K562 (cell line): ENCODE measurements around the gene MYO9A.

ENCODE experiments used
- ELF4 ChIP-seq: fragments of 450-650 bp; formaldehyde crosslinking; IDR thresholded peaks from 2 replicates; pipeline ENCODE4 v1.4.0; 2022; ENCODE audit warnings: missing genetic modification characterization
- MAZ ChIP-seq, 2 experiments: fragments of 450-650 bp in 1 of 2; sonication (generic) in 1 of 2; formaldehyde crosslinking; IDR thresholded peaks in 1 of 2; conservative IDR thresholded peaks in 1 of 2; 2 replicates each; pipeline versions ENCODE4 v1.4.0 to v1.5.0; 2020; ENCODE audit warnings: mild to moderate bottlenecking in 1 of 2, missing genetic modification reagents in 1 of 2
- POLR2A ChIP-seq: fragments of 450-650 bp; conservative IDR thresholded peaks from 2 replicates; pipeline ENCODE4 v1.6.1; 2016
- TF ChIP-seq, protein P1 (sequence below), 3 experiments: IDR thresholded peaks in 2 of 3; conservative IDR thresholded peaks in 1 of 3; 2 replicates each; pipeline ENCODE4 v1.5.1; 2011 to 2012; ENCODE audit warnings: low read length in 3 of 3, mild to moderate bottlenecking in 3 of 3, control low read depth in 2 of 3, improper control_type of control experiment in 1 of 3, inconsistent platforms in 1 of 3, low read depth in 1 of 3, mixed read lengths in 1 of 3, moderate library complexity in 1 of 3; ENCODE audit not compliant: insufficient read depth in 2 of 3
- TF ChIP-seq, protein P2 (sequence below): fragments of 450-650 bp; IDR thresholded peaks from 2 replicates; pipeline ENCODE4 v1.6.1; 2016; ENCODE audit warnings: missing biosample characterization, missing genetic modification characterization
- TF ChIP-seq, protein P3 (sequence below): sonication (generic); formaldehyde crosslinking; IDR thresholded peaks from 2 replicates; pipeline ENCODE4 v1.8.1; 2023; ENCODE audit warnings: mild to moderate bottlenecking, missing genetic modification reagents
- TF ChIP-seq, protein P4 (sequence below): fragments of 250-450 bp; sonication (Bioruptor Pico); IDR thresholded peaks from 2 replicates; pipeline ENCODE4 v1.5.1; 2021; ENCODE audit warnings: mild to moderate bottlenecking
- TF ChIP-seq, protein P5 (sequence below): IDR thresholded peaks from 2 replicates; pipeline ENCODE4 v1.6.1; 2016; ENCODE audit warnings: missing genetic modification characterization, missing compliant biosample characterization
- TF ChIP-seq, protein P6 (sequence below): fragments of 450-650 bp; conservative IDR thresholded peaks from 2 replicates; pipeline ENCODE4 v1.6.1; 2016; ENCODE audit warnings: missing genetic modification characterization, low read depth, mild to moderate bottlenecking, control low read depth, missing compliant biosample characterization

DNA sequence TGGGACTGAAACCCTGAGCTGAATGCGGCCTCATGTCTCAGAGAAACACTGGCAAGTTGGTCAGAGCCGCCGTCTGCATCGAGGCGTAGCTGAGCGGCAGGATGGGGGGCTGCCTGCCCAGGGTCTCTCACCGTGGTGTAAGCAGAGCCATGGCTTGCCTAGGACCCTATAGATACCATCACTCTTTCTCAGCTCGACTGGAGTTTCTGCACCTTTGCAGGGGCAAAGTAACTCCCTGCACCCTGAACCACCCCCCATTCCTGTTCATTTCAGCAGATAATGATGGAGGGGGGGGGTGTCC is 336.0 kb downstream of the MYO9A start:
- TF ChIP-seq, protein P1, sequence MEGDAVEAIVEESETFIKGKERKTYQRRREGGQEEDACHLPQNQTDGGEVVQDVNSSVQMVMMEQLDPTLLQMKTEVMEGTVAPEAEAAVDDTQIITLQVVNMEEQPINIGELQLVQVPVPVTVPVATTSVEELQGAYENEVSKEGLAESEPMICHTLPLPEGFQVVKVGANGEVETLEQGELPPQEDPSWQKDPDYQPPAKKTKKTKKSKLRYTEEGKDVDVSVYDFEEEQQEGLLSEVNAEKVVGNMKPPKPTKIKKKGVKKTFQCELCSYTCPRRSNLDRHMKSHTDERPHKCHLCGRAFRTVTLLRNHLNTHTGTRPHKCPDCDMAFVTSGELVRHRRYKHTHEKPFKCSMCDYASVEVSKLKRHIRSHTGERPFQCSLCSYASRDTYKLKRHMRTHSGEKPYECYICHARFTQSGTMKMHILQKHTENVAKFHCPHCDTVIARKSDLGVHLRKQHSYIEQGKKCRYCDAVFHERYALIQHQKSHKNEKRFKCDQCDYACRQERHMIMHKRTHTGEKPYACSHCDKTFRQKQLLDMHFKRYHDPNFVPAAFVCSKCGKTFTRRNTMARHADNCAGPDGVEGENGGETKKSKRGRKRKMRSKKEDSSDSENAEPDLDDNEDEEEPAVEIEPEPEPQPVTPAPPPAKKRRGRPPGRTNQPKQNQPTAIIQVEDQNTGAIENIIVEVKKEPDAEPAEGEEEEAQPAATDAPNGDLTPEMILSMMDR (IDR thresholded peaks at IDR 0.05 in 2 of 3, conservative IDR thresholded peaks at IDR 0.05 in 1 of 3; ENCODE audit: insufficient read depth in 2 of 3, low read depth in 1 of 3, low read length in 3 of 3): no peak
- TF ChIP-seq, protein P2, sequence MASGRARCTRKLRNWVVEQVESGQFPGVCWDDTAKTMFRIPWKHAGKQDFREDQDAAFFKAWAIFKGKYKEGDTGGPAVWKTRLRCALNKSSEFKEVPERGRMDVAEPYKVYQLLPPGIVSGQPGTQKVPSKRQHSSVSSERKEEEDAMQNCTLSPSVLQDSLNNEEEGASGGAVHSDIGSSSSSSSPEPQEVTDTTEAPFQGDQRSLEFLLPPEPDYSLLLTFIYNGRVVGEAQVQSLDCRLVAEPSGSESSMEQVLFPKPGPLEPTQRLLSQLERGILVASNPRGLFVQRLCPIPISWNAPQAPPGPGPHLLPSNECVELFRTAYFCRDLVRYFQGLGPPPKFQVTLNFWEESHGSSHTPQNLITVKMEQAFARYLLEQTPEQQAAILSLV: no peak
- TF ChIP-seq, protein P3, sequence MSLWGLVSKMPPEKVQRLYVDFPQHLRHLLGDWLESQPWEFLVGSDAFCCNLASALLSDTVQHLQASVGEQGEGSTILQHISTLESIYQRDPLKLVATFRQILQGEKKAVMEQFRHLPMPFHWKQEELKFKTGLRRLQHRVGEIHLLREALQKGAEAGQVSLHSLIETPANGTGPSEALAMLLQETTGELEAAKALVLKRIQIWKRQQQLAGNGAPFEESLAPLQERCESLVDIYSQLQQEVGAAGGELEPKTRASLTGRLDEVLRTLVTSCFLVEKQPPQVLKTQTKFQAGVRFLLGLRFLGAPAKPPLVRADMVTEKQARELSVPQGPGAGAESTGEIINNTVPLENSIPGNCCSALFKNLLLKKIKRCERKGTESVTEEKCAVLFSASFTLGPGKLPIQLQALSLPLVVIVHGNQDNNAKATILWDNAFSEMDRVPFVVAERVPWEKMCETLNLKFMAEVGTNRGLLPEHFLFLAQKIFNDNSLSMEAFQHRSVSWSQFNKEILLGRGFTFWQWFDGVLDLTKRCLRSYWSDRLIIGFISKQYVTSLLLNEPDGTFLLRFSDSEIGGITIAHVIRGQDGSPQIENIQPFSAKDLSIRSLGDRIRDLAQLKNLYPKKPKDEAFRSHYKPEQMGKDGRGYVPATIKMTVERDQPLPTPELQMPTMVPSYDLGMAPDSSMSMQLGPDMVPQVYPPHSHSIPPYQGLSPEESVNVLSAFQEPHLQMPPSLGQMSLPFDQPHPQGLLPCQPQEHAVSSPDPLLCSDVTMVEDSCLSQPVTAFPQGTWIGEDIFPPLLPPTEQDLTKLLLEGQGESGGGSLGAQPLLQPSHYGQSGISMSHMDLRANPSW (CRISPR knock-in tag): no peak
- TF ChIP-seq MAZ (CRISPR knock-in tag; conservative IDR thresholded peaks at IDR 0.05 in 1 of 2, IDR thresholded peaks at IDR 0.05 in 1 of 2) (no peak), POLR2A (no peak), ELF4 (no peak)
- TF ChIP-seq, protein P4, sequence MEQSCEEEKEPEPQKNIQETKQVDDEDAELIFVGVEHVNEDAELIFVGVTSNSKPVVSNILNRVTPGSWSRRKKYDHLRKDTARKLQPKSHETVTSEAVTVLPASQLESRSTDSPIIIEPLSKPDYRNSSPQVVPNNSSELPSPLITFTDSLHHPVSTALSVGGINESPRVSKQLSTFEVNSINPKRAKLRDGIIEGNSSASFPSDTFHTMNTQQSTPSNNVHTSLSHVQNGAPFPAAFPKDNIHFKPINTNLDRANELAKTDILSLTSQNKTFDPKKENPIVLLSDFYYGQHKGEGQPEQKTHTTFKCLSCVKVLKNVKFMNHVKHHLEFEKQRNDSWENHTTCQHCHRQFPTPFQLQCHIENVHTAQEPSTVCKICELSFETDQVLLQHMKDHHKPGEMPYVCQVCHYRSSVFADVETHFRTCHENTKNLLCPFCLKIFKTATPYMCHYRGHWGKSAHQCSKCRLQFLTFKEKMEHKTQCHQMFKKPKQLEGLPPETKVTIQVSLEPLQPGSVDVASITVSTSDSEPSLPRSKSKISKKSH (CRISPR knock-in tag): no peak
- TF ChIP-seq, protein P5, sequence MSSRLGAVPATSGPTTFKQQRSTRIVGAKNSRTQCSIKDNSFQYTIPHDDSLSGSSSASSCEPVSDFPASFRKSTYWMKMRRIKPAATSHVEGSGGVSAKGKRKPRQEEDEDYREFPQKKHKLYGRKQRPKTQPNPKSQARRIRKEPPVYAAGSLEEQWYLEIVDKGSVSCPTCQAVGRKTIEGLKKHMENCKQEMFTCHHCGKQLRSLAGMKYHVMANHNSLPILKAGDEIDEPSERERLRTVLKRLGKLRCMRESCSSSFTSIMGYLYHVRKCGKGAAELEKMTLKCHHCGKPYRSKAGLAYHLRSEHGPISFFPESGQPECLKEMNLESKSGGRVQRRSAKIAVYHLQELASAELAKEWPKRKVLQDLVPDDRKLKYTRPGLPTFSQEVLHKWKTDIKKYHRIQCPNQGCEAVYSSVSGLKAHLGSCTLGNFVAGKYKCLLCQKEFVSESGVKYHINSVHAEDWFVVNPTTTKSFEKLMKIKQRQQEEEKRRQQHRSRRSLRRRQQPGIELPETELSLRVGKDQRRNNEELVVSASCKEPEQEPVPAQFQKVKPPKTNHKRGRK (tag): no peak
- TF ChIP-seq, protein P6, sequence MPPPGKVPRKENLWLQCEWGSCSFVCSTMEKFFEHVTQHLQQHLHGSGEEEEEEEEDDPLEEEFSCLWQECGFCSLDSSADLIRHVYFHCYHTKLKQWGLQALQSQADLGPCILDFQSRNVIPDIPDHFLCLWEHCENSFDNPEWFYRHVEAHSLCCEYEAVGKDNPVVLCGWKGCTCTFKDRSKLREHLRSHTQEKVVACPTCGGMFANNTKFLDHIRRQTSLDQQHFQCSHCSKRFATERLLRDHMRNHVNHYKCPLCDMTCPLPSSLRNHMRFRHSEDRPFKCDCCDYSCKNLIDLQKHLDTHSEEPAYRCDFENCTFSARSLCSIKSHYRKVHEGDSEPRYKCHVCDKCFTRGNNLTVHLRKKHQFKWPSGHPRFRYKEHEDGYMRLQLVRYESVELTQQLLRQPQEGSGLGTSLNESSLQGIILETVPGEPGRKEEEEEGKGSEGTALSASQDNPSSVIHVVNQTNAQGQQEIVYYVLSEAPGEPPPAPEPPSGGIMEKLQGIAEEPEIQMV (tag): no peak
